HG03469 (cell line): ENCODE results near the gene RCSD1.

Experiments
- ATAC-seq: cut with Tn5 transposase; IDR thresholded peaks from one replicate; pipeline ENCODE4 v1.9.1; 2021; ENCODE audit warnings: mild to moderate bottlenecking, moderate library complexity, moderate number of reproducible peaks; ENCODE audit not compliant: unreplicated experiment

RCSD1 gene

GRCh38 chr1:167663002-167663772 lies 33.2 kb downstream of the RCSD1 start:
- no peak for ATAC-seq

GRCh38 chr1:167665469-167665868 lies 35.4 kb downstream of the RCSD1 start:
- ATAC-seq = no peak

DNA sequence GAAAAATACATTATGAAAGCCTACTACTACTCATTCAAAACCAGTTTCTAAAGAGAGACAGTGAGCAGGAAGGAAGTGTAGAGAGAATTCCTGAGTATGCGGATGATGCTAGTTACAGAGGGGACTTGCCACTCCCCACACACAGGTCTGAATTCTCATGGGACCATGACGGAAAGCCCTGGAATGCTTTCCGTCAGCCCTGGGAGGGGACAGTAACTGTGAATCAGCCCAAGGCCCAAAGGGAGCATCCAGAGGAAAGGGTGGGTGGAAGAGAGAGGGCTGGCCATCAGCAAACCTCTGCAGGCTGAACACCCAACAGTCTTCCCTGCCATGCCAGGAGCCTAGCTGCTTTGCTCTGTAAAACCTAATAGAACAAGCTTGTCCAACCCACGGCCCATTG lies 36.4 kb downstream of the RCSD1 start:
- no peak for ATAC-seq

- ATAC-seq = no peak
Measured at GRCh38 chr1:167667536-167667935, 37.5 kb downstream of the RCSD1 start.

- peak; percentile 65 for ATAC-seq
Measured at GRCh38 chr1:167668108-167668507, 38.1 kb downstream of the RCSD1 start.

DNA sequence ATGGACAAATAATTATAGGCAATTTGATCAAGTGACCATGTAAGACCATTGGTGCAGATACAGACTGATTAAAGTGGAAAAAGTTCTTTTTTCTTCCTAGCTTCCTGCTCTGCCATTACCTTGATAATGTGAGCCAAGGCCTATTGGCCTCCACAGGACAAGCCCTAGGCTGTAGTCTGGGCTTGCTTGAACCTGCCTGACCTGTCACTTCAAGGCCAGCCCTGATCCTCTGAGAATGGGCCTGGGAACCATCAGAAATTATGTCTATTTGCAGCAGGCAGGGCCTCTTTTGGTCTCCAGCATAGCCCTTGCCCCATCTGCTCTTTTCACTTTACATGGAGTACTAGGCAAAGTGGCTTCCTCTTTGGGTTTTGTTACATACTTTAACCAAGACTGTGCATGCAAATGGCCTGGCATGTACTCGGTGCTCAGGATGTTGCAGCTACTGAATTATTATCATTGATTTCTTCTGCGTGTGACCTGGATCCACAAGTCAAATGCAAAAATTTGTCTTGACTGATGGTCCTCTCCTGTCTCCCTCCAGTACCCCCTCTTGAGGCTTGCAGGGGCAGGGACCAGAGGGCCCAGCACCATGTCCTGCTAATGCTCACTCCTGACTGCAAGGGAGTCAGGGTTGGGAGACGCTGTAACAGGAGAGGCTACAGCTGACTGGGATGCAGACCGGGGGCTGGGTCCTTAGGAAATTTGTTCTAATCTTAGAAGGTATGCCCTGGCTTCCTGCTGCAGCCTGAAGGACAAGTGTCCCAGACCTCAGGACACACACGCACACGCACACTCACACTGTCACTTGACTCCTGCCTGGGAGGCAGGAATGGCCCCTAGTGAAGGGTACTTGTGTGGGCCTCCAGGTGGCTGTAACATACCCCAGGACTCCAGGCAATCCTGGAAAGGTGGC lies 39.4 kb downstream of the RCSD1 start:
- peak; percentile 45 for ATAC-seq

DNA sequence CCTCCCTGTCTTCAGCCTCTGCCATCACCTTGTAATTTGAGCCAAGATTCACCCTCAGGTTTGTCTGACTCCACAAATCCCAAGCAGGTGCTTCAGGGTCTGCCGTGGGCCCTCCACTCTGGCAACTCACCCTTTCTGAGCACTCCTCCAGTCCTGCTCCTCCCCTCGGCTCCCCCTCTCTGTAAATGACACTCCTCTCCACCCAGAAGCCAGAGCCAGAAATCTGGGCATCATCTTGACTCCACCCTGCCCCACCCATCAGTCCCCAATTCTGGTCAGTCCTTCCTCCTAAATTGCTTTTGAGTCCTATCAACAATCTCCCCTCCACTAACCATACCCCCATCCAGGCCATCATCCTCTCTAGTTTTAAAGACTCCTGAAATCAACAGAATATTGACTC lies 40.5 kb downstream of the RCSD1 start:
- ATAC-seq = no peak

- ATAC-seq = no peak
Measured at GRCh38 chr1:167671727-167672511, 41.9 kb downstream of the RCSD1 start.

DNA sequence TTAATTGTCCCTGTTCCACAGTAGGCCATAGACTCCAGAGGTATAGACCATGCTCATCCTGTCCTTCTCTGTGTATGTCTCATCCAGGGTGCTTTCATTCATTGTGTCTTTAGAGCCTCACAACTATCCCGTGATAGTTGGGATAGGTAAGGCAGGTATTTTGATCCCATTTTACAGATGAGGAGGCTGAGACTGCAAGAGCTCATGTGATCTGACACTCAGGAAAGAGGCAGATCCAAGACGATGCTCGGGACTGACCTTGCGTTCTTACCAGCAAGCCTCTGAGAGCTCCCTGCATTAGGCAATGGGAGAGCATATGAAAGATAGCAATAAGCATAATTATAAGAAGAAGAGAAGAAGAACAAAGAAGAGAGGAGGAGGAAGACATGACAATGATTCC lies 42.8 kb downstream of the RCSD1 start:
- no peak for ATAC-seq

- ATAC-seq = no peak
Measured at GRCh38 chr1:167673265-167673664, 43.2 kb downstream of the RCSD1 start.

DNA sequence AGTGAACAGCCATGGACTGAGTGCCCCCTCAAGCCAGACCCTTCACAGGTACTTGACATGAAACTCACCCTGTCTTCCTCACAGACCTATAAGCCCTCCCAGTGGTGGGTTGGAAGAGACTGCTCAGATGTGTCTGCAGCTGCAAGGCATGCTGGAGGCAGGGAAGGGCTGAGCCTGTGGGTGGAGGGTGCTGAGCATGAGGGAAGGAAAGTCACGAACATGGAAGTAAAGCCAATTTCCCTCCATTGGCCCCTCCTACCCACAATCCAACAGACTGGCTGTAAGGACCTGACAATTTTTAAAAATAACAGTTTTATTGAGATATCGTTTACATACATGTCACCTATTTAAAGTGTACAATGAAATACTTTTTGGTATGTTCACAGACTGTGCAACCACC lies 44.1 kb downstream of the RCSD1 start:
- no peak for ATAC-seq

GRCh38 chr1:167675440-167675839 lies 45.4 kb downstream of the RCSD1 start:
- no peak for ATAC-seq

GRCh38 chr1:167676205-167676915 lies 46.3 kb downstream of the RCSD1 start:
- ATAC-seq = peak; percentile 28

GRCh38 chr1:167676916-167677848 lies 47.1 kb downstream of the RCSD1 start:
- no peak for ATAC-seq

GRCh38 chr1:167678422-167678821 lies 48.4 kb downstream of the RCSD1 start:
- ATAC-seq = no peak

- no peak for ATAC-seq
Measured at GRCh38 chr1:167678838-167679237, 48.8 kb downstream of the RCSD1 start.

DNA sequence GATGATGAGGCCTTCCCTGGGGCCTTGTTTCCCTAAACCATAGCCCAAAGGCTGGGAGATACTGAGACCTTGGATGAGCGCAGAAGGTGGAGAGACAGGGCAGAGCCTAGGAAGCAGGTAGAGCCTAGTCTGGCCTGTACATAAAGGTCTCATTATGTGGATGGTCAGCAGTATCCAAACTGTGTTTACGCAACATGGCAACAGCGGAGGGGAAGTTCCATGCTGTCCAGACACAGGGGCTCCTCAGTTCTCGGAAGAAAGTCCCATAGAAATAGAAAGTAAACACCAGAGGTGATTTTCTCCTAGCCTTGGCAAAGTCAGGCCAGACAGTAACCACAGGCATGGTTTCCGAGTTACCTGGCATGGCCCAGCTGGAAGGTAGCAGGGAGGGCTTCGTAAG lies 49.7 kb downstream of the RCSD1 start:
- ATAC-seq = no peak

GRCh38 chr1:167681024-167681423 lies 51.0 kb downstream of the RCSD1 start:
- ATAC-seq = no peak

DNA sequence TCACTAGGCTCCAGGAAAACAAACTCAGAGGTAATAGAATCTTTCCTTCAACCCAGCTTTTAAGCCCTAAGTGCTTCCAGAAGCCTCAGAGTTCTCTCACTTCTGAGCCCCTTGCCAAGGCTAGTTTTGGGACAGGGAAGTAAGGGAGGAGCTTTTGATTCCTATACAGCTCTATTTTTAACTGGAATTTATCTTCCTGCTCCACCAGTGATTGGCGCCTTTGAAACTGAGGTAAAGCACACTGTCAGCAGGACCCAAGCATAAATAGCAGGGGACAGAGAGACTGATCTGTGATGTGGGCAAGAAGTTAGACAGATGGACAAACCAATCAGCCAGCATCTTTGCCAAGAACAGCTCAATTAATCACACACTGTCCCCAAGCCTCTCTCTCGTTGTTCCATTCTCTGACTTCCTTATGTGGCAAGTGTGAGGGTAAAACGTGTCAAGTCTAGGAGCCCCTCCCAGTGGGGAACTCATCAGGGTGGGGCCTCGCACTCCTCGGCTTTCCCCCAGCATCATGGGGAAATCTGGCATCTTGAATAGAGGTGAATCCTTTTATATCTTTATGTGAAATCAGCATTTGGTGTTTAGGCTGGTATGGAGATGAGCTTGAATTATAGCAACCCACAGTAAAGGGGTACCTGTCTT lies 51.5 kb downstream of the RCSD1 start:
- ATAC-seq = no peak
